Activated CD4-positive, CD25-positive, alpha-beta regulatory T cell treated with anti-CD3 and anti-CD28 coated beads, Interleukin-2, amount 50 U/mL, for 16 hours (primary cell): ENCODE results near the gene SDHAF1.

Source experiments
- DNase-seq: peaks from one replicate; pipeline ENCODE4 v3.0.0-alpha.2; 2020; ENCODE audit warnings: low read depth, low spot score

Gene SDHAF1

GRCh38 chr19:35986664-35987570 lies 8.1 kb upstream of the SDHAF1 start:
- DNase-seq, result no peak

DNA sequence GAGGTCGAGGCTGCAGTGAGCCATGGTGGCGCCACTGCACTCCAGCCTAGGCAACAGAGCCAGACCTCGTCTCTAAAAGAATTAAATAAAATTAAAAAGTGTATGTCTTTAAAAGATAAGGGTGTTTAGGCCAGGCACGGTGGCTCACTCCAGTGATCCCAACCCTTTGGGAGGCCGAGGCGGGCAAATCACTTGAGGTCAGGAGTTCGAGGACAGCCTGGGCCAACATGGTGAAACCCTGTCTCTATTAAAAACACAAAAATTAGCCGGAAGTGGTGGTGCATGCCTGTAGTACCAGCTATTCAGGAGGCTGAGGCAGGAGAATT lies 7.5 kb upstream of the SDHAF1 start:
- no peak for DNase-seq

- DNase-seq, result no peak
Observed at GRCh38 chr19:35988824-35989223, 6.2 kb upstream of the SDHAF1 start.

- no peak for DNase-seq
Observed at GRCh38 chr19:35990156-35990555, 4.8 kb upstream of the SDHAF1 start.

DNA sequence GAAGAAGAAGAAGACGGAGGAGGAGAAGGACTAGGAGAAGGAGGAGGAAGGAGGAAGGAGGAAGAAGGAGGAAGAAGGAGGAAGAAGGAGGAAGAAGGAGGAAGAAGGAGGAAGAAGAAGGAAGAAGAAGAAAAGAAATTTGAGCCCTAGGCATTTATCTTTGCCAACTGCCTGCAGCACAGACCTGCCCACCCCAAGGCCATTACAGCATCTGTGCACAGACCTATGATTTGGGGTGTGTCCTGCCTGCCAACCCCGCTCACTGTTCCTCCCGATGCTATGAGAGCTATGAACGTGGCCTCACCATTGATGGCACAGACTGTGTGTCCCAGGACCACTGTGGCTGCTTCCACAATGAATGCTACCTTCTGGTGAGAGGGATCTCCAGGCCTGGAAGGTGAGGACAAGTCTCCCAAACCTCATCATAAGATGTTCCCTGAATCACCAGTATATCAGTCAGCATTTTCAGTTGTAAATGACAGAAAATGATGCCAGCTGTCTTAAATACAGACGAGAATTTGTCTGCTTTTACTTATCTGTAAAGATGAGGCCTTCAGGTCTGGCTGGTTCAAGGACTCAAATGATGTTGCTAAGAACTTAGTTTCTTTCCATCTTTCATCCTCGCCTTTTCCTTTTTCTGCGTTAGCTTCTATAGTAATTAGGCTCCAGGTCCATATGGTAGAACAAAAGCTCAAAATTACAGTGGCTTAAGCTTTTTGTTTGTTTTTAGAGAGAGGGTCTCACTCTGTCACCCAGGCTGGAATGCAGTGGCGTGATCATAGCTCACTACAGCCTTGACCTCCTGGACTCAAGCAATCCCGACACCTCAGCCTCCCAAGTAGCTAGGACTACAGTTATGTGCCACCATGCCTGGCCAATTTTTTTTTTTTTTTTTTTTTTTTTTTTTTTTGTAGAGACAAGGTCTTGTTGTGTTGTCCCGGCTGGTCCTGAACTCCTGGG lies 3.9 kb upstream of the SDHAF1 start:
- DNase-seq, result no peak

DNA sequence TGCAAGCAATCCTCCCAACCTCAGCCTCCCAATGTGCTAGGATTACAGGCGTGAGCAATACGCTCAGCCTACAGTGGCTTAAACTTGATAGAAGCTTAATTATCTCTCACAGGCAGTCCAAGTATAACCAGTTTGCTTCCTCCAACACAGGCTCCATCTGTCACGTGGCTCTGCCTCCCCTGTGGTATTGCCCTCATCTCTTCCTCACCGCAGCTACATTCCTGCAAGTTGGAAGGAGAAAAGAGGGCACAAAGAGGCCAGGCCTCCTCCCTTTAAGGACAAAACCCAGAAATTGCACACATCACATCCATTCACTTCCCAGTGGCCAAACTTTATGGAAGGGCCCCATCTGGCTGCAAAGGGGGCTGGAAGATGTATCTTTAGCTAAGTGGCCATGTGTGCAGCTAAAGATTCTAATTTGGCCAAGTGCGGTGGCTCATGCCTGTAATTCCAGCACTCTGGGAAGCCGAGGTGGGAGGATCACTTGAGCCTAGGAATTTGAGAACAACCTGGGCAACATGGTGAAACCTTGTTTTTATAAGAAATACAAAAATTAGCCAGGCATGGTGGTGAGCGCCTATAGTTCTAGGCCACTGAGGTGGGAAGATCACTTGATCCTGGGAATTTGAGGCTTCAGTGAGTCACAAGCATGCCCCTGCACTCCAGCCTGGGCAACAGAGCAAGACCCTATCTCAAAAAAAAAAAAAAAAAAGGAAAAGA lies 3.1 kb upstream of the SDHAF1 start:
- DNase-seq, result no peak

DNA sequence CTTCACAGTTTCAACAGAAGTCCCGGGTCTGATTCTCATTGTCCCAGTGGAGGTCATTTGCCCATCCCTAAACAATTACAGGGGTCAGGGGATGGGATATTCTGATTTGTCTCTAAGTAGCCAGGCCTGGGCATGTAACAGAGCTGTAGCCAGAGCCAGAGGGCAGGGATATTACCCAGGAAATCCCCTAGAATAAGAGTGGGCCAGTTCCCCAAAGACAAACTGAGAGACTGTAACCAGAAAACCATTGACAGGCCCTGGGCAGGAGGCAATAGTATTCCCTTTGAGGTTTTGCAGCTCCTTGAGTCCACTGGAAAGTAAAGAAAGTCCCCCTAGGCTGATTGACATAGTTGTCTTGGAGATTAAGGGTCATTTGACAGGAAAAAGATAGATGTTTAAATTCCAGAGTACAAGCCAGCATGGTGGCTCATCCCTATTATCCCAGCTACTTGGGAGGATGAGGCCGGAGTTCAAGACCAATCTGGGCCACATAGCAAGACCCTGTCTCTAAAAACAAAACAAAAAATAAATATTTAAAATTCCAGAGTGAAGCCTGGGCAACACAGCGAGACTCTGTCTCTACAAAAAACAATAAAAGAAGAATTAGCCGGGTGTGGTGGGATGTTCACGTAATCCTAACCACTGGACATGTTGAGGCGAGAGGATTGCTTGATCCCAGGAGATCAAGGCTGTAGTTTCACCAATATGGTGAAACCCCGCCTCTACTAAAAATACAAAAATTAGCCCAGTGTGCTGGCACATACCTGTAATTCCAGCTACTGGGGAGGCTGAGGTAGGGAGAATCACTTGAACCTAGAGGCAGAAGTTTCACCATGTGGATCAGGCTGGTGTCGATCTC lies 1.9 kb upstream of the SDHAF1 start:
- DNase-seq, result no peak

DNA sequence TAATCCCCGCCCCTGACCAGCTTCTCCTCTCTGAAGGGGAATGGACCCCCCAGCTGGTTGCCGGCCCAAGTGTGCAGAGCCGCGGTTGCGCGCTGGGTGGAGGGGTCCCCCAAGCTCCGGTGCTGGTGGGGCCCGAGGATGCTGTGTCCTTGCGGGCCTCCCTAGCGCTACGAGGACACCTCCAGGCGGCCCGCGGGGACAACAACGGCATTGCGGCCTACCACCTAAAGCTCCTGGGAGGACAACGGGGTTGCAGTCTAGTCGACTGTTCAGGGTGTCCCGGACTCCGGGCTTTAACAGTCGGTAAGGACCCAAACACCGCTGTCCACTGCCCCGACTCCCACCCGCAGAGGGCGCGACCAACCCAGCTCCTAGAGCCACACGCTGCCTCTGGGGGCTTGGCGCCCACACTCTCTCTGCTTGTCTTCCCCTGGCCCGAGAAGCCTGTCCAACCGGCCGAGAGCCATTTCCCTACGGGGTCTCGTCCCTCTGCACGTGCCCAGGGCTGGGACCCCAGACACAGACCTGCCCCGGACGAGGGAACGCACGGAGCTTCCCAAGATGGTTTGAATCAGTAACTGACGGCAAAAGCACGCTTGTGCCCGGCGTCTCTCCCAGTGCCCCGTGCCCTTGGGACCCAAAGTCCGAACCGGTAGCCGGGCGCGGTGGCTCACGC lies 927 bp upstream of the SDHAF1 start:
- no peak for DNase-seq

GRCh38 chr19:35996777-35997176 lies 1.8 kb downstream of the SDHAF1 start:
- no peak for DNase-seq

- DNase-seq, result no peak
Observed at GRCh38 chr19:36001605-36002004, 6.6 kb downstream of the SDHAF1 start.

GRCh38 chr19:36003284-36003683 lies 8.3 kb downstream of the SDHAF1 start:
- no peak for DNase-seq

- DNase-seq, result no peak
Observed at GRCh38 chr19:36006955-36007354, 12.0 kb downstream of the SDHAF1 start.

- no peak for DNase-seq
Observed at GRCh38 chr19:36008336-36008978, 13.5 kb downstream of the SDHAF1 start, which contains the start of gene SYNE4. TSS of gene SYNE4 (minus strand) at chr19:36008813. CDS start at chr19:36008681, 132 bp downstream.

- DNase-seq, result no peak
Observed at GRCh38 chr19:36009220-36009619, 14.2 kb downstream of the SDHAF1 start.

DNA sequence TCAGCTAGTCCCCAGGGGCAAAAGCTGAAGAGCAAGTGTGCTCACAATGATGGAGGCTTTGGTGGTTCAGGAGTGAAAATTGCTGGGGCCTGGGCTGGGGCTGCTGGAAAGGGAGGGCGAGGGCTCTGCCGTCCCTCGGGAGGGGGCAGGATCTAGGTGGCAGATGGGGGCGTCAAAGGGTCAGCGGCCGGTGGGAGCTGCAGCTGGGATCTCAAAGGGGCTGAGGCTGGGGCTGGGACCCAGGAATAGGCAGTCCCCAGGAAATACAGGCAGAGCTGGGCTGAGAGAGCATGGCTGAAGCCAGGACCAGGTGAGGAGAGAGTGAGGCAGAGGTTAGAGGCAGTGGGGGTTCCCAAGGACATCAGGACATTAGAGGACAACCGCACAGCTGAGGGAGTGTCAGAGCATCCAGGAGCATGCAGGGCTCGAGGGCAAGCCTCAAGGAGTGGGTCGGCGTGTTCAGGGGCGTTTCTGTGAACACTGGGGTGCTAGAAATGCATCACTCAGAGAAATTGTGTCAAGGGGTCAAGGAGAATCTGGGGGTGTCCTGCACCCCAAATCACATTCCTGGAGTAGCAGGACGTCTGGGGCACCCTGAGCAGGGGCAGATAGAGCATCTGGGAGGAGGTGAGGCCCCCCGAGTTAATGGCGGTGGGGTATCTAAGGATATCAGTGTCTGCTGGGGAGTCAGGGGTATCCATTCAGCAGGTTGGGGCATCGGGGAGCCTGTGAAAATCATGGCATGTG lies 14.8 kb downstream of the SDHAF1 start:
- DNase-seq, result no peak

GRCh38 chr19:36010402-36010801 lies 15.4 kb downstream of the SDHAF1 start:
- DNase-seq, result no peak

- no peak for DNase-seq
Observed at GRCh38 chr19:36013280-36014011, 18.5 kb downstream of the SDHAF1 start.
